Fibroblast of the aortic adventitia (primary cell): ENCODE results near the gene NCAPH2. TPM values are rescaled to one million over a fixed set of nuclear protein-coding genes. Genes with fewer than 3 reads are reported as not detected.
A peak's percentile ranks its signal among the peaks of the same experiment; 100 is the strongest.

ENCODE experiments used
- DNase-seq: peaks from one replicate; pipeline ENCODE4 v3.0.0-alpha.2; 2010; ENCODE audit warnings: low read depth
- H3K4me3 ChIP-seq: 2 replicates; pipeline ENCODE4 v1.5.1; 2011; ENCODE audit warnings: low read depth, mild to moderate bottlenecking, control low read depth, low read length, moderate library complexity
- total RNA-seq: library from RNA; depleted of rRNA; stranded (reverse); fragments of >200 nt; gene quantifications from 2 replicates; pipeline ENCODE4 v1.2.3, GENCODE V29; 2012; ENCODE audit warnings: low replicate concordance
- TF ChIP-seq, protein P1 (sequence below): IDR thresholded peaks from 2 replicates; pipeline ENCODE4 v1.5.1; 2011; ENCODE audit warnings: mild to moderate bottlenecking, low read length, control low read depth, inconsistent platforms; ENCODE audit not compliant: insufficient read depth

NCAPH2 gene
- total RNA-seq, 1 donor: 49.1 TPM

DNA sequence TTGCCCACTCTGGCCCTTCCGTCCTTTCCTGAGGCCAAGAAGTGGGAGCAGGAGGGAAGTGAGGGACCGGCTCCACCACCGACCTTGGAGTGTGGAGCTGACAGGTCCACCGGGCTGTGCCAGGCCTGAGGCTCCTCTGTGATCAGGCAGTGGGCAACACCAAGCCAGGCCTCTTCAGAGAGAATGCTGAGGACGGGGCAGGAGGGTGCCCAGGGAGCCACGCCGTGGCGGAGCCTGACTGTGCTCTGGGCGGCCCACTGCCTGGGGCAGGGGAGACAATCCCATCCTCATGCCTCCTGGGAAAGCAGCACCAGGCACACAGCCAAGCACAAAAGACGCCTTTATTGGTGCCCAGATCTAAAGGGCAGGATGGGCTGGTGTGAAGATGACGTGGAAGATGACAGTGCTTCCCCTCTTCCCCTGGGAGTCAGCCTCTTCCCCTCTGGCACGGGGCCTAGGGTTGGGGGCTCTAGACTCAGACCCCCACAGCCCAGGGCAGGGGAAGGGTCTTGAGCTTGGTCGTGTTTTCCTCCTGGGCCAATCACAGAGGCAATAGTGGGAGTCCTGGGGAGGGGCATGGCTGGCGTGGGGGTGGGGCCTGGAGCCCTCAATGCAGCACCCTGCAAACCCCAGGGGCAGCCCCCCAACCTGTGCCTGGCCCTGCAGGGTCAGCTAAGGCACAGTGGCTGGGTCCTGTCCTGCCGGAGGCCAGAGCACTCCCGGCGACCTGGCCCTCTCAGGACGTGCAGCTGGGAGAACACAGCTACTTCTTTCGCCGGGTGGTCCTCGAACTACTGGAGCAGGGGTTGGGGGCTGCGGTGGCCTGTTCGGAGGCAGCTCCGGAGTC lies 5.2 kb upstream of the NCAPH2 start:
- H3K4me3 ChIP-seq: no peak overlapping the region
- DNase-seq: no peak
- TF ChIP-seq, protein P1, sequence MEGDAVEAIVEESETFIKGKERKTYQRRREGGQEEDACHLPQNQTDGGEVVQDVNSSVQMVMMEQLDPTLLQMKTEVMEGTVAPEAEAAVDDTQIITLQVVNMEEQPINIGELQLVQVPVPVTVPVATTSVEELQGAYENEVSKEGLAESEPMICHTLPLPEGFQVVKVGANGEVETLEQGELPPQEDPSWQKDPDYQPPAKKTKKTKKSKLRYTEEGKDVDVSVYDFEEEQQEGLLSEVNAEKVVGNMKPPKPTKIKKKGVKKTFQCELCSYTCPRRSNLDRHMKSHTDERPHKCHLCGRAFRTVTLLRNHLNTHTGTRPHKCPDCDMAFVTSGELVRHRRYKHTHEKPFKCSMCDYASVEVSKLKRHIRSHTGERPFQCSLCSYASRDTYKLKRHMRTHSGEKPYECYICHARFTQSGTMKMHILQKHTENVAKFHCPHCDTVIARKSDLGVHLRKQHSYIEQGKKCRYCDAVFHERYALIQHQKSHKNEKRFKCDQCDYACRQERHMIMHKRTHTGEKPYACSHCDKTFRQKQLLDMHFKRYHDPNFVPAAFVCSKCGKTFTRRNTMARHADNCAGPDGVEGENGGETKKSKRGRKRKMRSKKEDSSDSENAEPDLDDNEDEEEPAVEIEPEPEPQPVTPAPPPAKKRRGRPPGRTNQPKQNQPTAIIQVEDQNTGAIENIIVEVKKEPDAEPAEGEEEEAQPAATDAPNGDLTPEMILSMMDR: no peak

DNA sequence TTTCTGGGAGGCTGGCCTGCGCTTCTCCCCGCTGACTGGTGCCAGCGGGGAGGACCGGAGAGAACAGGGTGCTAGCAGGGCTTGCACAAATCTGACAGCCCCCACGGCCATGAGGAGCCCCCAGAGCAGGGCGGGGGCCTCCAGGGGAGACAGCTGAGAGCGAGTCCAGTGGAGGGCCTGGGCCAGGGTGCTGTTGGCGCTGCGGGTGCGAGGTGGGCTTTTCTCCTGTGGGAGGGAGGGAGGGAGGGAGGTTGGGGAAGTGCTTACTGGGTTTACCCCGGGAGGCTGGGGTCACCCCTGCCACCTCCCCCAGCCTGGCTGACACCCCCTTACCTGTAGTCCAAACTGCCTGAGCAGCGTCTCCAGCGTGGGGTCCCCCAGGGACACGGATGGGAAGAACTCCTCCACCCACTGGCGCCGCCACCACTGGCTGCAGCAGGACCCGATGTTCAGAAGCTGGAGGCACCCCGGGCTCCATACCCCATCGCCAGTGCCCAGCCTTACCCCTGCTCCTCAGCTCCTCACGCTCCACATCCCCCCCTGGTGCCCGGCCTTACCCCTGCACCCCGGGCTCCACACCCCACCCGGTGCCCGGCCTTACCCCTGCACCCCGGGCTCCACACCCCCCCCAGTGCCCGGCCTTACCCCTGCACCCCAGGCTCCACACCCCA lies 4.4 kb upstream of the NCAPH2 start:
- TF ChIP-seq, protein P1: no peak
- H3K4me3 ChIP-seq: no peak overlapping the region
- no peak for DNase-seq

DNA sequence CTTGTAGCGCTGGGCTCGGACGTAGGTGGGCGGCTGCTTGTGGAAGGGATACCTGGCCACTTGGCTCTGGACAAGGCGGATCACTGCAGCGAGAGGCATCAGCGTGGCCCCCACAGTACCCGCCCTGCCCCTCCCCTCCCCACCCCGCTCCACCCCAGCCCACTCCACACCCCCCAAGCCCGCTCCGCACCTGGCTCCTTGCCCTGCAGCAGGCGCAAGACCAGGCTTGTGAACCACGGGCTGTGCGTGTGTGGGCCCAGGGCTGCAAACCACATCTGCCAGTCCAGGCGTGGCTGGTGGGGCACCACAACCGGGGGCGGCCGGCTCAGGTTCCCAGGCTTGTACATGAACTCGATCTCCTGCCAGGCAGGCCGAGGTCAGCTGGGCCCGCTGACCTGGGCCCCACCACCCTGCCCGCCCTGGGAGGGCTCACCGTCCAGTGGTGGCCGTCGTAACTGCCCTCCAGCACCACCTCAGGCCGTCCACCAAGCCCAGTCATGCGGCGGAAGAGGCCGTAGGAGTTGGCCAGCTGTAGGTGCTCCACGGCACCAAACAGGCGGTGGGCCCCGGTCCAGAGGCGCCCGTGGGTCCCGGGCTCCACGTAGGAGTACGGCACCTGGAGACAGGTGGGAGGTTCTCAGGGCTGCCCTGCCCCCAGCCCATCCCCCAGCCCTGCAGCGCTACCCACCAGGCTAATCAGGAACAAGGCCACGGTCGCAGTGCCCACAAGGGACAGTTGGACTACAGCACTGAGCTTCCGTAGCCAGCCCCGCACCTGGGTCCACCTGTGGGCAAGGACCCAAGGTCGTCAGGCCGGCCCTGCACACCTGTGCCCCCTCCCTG lies 3.4 kb upstream of the NCAPH2 start:
- H3K4me3 ChIP-seq: no peak overlapping the region
- TF ChIP-seq, protein P1: no peak
- DNase-seq: no peak

DNA sequence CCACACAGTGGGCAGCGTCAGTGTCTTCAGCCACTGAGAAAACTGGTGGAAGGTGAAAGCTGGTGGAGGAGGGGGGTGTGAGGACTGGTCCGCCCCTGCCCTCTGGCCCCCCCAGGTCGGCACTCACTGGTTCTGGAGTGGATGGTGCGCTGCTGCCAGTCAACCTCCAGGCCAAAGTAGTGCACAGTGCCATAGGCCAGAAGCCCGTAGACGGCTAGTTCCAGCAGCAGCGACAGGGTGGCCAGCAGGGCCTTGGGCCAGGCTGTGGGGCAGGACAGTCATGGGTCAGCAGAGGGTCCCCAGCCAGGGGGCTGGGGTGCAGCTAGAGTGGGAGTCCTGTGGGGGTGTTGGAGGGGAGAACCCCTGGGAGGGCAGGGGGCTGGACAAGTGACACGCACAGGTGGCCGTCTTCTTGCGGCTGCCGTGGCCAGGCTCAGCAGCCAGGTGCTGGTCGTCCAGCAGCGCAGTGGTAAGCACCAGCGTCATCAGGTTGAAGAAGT lies 2.7 kb upstream of the NCAPH2 start:
- no peak overlapping the region for H3K4me3 ChIP-seq
- TF ChIP-seq, protein P1: no peak
- no peak for DNase-seq

DNA sequence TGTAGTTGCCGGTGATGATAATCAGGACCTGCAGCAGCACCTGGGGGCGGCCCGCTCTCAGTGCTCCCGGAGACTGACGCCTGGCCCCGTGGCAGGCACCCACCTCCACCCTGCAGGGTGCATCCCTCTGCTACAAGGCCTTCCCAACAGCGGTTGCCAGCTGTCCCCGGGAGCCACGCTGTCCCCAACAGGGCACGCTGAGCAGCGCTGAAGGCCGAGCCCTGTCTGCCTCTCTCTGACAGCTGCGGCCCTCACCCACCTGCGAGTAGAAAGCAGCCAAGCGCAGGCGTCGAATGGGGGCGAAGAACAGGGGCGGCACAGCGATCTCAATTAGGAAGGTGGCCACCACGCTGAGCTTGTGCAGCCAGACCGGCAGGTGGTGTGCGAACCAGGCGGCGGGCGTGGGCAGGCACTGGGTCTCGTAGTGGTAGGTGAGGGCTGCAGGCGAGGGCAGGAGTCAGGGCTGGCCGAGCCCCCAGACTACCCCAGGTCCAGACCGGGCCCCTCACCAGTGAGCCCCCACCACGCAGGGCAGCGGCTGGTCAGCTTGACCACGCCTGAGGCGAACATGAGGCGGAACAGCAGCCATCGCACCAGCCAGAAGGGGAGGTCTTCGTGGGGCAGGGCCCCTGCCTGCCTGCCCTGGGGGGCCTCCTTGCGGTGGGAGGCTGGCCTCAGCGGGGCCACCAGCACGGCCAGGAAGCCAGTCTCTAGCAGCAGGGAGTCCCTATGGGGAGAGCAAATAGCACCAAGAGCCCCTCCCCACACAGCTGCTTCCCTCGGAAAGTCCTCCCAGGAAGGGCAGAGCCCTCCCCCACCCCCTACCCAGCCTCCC lies 2.0 kb upstream of the NCAPH2 start:
- TF ChIP-seq, protein P1: no peak
- H3K4me3 ChIP-seq: peak overlapping the region; percentile 99
- no peak for DNase-seq
